Thyroid gland (tissue), 4 donors: ENCODE measurements around the gene CFDP1. TPM values are rescaled to one million over a fixed set of nuclear protein-coding genes. Genes with fewer than 3 reads are reported as not detected.
"Not testable (repeated sequence)": the region's sequence is repeated elsewhere in the genome, so short reads cannot be mapped to it uniquely, and the experiment has no call there.

ENCODE experiments used
- DNase-seq, 2 donors: peaks; one replicate each; pipeline ENCODE4 v3.0.0-alpha.2; 2019
- H3K27ac ChIP-seq, 3 donors: fragments of 200-600 bp; sonication (generic); 1 replicate in 2 of 3; 2 replicates in 1 of 3; pipeline ENCODE4 v1.5.1; 2016 to 2019; ENCODE audit warnings: mild to moderate bottlenecking in 1 of 3, moderate library complexity in 1 of 3
- H3K27me3 ChIP-seq: fragments of 200-600 bp; sonication (generic); one replicate; pipeline ENCODE4 v1.5.1; 2019
- H3K36me3 ChIP-seq, 2 donors: fragments of 200-600 bp; sonication (generic); one replicate each; pipeline ENCODE4 v1.5.1; 2016 to 2019
- H3K4me1 ChIP-seq, 2 donors: fragments of 200-600 bp; sonication (generic); one replicate each; pipeline ENCODE4 v1.5.1; 2017 to 2019
- H3K4me3 ChIP-seq, 3 donors: fragments of 200-600 bp; sonication (generic); replicated peaks in 1 of 3; 1 replicate in 2 of 3; 2 replicates in 1 of 3; pipeline ENCODE4 v1.5.1; 2016; ENCODE audit warnings: mild to moderate bottlenecking in 1 of 3
- H3K9me3 ChIP-seq: fragments of 200-600 bp; sonication (generic); one replicate; pipeline ENCODE4 v1.5.1; 2017
- POLR2A ChIP-seq, 2 donors: fragments of 450-650 bp; IDR thresholded peaks; one replicate each; pipeline ENCODE4 v1.6.1; 2017; ENCODE audit warnings: antibody characterized with exemption in 2 of 2, mild to moderate bottlenecking in 2 of 2, moderate library complexity in 1 of 2
- WGBS, 2 donors: methylation state at CpG; one replicate each; pipeline ENCODE4 v1.1.5; 2017; 5-methylcytosine and 5-hydroxymethylcytosine counted together
- intact Hi-C: fragments of 100-400 bp; cut with DNase I; formaldehyde crosslinking; loops from one replicate; pipeline ENCODE4 v1.15.1; 2023
- total RNA-seq, 4 donors: library from RNA; depleted of rRNA; stranded (reverse); fragments of >200 nt; gene quantifications; one replicate each; pipeline ENCODE4 v1.2.3, GENCODE V29; 2016
- TF ChIP-seq, protein P1 (sequence below), 6 experiments: fragments of 200-600 bp in 3 of 6; fragments of 450-650 bp in 3 of 6; sonication (generic) in 3 of 6; IDR thresholded peaks; one replicate each; pipeline ENCODE4 v1.5.1; 2016 to 2019; ENCODE audit warnings: antibody characterized with exemption in 6 of 6, mild to moderate bottlenecking in 2 of 6, inconsistent platforms in 1 of 6, moderate library complexity in 1 of 6

Gene CFDP1
- total RNA-seq, 4 donors from 2014 or later: 50.5 to 77.9 (median 60.7) TPM

DNA sequence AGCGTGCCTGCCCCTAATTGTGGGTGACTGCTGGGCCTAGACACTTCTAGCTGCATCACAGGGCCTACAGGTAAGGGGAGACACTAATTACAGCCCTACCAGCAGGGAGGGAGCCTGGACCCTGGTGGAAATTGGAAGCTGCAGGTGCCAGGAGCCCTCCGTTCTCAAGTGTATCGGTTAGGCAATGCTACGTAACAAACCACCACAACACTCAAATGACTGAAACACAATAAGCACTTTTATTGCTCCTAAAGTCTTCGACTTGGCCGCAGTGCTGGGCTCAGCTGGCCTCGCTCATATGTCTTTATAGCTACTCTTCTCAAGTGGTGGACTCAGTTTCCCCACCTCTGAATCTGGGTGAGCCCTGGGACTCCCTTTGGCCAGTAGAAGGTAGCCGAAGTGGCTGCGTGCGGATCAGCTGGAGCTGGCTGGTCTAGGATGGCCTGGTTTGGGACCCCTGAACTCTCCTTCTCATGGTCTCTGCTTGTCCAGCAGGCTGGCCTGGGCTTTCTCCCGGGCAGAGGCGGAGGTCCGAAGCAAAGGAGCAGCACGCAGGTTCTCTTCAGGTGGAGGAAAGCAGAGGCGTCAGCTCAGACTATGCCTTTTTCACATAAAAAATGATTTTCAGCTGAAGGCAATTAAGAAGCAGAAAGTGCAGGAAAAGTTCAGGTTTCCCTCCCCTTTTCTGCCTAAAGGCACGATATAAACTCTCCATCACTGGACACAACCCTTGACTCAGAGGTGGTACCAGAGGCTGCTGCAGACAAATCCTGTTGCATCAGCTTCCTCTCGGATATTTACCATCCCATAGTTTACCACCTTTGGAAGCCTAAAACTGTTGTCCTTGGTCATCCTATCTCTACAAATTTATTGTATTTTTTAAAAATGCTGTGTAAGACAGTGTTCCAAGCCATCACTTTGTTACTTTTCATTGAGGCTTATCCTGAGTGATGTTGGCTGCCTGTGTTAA, 39.9 kb upstream of the CFDP1 start:
- TF ChIP-seq, protein P1, sequence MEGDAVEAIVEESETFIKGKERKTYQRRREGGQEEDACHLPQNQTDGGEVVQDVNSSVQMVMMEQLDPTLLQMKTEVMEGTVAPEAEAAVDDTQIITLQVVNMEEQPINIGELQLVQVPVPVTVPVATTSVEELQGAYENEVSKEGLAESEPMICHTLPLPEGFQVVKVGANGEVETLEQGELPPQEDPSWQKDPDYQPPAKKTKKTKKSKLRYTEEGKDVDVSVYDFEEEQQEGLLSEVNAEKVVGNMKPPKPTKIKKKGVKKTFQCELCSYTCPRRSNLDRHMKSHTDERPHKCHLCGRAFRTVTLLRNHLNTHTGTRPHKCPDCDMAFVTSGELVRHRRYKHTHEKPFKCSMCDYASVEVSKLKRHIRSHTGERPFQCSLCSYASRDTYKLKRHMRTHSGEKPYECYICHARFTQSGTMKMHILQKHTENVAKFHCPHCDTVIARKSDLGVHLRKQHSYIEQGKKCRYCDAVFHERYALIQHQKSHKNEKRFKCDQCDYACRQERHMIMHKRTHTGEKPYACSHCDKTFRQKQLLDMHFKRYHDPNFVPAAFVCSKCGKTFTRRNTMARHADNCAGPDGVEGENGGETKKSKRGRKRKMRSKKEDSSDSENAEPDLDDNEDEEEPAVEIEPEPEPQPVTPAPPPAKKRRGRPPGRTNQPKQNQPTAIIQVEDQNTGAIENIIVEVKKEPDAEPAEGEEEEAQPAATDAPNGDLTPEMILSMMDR (IDR thresholded peaks at IDR 0.05): no peak
- no peak for TF ChIP-seq POLR2A (IDR thresholded peaks at IDR 0.05)
- Histone ChIP-seq H3K36me3 (no peaks in the 10 kb centered on the region), H3K27me3 (no peaks in the 10 kb centered on the region), H3K4me1 (peaks cover 0 to 5% of the 10 kb centered on the region in 2 donors), H3K27ac (no peak overlapping the region), H3K4me3 (no peak overlapping the region), H3K9me3 (no peaks in the 10 kb centered on the region)
- DNase-seq: no peak
- intact Hi-C loops: loop anchor here (5.0 to 10.0 kb wide), 2 partner anchors 82 to 289 kb away; partner anchors contain the start of gene TMEM231
- WGBS, 2 donors: 94% methylated on average over 17 of the region's 17 CpGs

GRCh38 chr16:75471723-75472633, 38.7 kb upstream of the CFDP1 start:
- intact Hi-C loops: loop anchor here (5.0 to 10.0 kb wide), 2 partner anchors 83 to 290 kb away; partner anchors contain the start of gene TMEM231
- Histone ChIP-seq H3K27ac (no peak overlapping the region), H3K27me3 (no peaks in the 10 kb centered on the region), H3K4me3 (no peak overlapping the region), H3K9me3 (no peaks in the 10 kb centered on the region), H3K36me3 (no peaks in the 10 kb centered on the region), H3K4me1 (no peaks in the 10 kb centered on the region)
- TF ChIP-seq, protein P1 (IDR thresholded peaks at IDR 0.05): peak; percentile 11 to 85 (median 68)
- no peak for TF ChIP-seq POLR2A (IDR thresholded peaks at IDR 0.05)
- DNase-seq: peak; percentile 61 to 65
- 14 to 16% methylated on average over 9 of the region's 10 CpGs for WGBS, 2 donors

DNA sequence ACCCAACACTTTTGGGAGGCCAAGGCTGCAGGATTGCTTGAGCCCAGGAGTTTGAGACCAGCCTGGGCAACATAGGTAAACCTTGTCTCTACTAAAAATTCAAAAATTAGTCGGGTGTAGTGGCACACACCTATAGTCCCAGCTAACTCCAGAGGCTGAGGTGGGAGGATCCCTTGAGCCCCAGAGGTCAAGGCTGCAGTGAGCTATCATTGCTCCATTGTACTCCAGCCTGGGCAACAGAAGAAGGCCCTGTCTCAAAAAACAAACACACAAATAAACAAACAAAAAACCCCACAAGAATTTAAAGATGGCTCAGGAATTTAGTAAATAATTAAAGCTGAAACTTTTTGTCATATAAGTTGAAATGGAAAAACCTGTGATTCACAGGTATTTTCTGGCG, 33.5 kb upstream of the CFDP1 start:
- 82 to 84% methylated on average over 2 of the region's 2 CpGs for WGBS, 2 donors
- Histone ChIP-seq H3K4me3 (no peak overlapping the region), H3K9me3 (no peaks in the 10 kb centered on the region), H3K27ac (no peak overlapping the region), H3K27me3 (no peaks in the 10 kb centered on the region), H3K36me3 (no peaks in the 10 kb centered on the region), H3K4me1 (peaks cover 6 to 11% of the 10 kb centered on the region in 2 donors)
- no peak for TF ChIP-seq POLR2A (IDR thresholded peaks at IDR 0.05)
- intact Hi-C loops: no loop called here
- no peak for DNase-seq

DNA sequence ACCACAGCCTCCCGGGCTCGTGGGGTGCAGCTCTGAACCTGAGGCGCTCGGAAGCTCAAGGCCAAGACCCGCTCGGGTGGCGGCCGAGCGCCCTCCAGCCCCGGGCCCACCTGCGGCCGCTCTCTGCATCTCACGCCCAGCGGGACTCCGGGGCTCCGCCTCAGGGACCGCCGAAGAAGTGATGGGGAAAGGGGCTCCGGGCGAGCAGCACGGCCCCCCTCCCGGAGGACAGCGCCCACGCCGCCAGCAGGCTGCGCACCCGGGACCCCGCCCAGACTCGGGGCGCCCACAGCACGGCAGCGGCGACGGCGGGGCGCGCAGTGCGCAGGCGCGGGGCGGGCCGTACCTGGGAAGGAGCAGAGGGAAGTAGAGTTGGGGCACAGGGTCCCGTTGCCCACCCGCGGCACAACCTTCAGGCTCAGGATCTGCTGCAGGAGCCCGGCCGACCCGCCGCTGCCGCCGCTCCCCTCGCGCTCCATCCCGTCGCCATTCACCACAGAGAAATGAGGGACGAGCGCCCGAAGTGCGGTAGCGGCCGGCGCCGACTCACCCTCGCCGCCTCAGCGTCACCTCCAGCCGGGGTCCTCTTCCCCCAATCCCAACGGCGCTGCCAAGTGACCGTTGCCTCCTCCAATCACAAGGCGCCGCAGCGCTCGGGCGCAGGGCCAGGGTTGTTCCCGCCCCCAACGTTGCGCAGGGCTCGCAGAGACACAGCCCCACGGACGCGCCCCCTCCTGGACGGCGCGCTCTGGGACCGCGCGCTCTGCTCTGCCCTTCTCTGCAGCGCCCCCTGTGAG, 31.0 kb upstream of the CFDP1 start, which contains the start of gene TMEM170A:
TSS of gene TMEM170A (minus strand) at position 568 of the 797 bp plus-strand sequence. CDS start at position 479, 89 bp downstream.
- Histone ChIP-seq H3K27ac (peak within 1 kb of the TSS; percentile 82 to 95 (median 86)), H3K27me3 (no peaks in the 10 kb centered on the region), H3K9me3 (no peaks in the 10 kb centered on the region), H3K36me3 (no peaks in the 10 kb centered on the region), H3K4me1 (peaks cover 6 to 16% of the 10 kb centered on the region in 2 donors), H3K4me3 (peak within 1 kb of the TSS; percentile 64 to 89 (median 84))
- intact Hi-C loops: loop anchor here (2.0 kb wide), 1 partner anchor 32 kb away; the partner anchor contains the start of gene CFDP1
- DNase-seq: peak; percentile 99 to 100
- TF ChIP-seq POLR2A (IDR thresholded peaks at IDR 0.05): peak; percentile 21 to 94
- TF ChIP-seq, protein P1 (IDR thresholded peaks at IDR 0.05): peak; percentile 99 to 100 (median 100)
- WGBS, 2 donors: 0% methylated on average over 9 to 21 of the region's 89 CpGs

DNA sequence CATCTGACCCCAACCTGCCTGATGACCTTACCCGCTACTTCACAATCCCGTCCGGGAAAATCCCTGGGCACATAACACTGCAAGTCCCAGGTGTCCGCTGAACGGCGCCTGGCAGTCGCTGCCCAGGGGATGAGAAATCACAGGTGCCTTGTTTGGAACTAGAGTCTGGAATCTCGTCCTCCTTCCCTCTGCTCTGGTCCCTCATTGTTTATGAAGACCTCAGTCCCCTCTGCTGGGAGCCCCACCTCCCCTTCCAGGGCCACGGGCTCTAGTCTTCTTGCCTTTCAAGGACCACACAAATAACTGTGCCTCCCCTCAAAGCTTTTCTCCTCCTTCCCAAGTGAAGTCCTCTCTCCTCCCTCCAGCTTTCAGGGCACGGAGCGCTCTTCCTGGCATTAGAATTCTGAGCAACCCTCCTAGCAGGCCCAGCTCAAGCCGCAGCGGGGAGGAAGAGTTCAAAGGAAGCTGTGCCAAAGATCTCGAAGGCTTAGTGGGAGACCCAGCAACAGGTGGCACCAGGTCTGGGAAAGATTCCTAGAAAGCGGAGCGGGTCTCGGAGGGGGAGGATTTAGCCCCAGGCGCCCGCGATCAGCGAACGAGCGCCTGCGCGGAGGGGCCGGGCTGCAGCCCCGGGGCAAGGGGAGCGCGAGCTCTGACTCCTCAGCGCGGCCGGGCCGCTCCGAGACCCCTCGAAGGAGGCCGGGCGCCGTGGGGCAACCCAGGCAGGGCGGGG, 30.3 kb upstream of the CFDP1 start:
- H3K9me3 ChIP-seq, H3K27me3 ChIP-seq, H3K36me3 ChIP-seq: not testable (repeated sequence)
- intact Hi-C loops: loop anchor here (2.0 kb wide), 1 partner anchor 31 kb away; the partner anchor contains the start of gene CFDP1
- peak; percentile 41 to 67 for DNase-seq
- WGBS, 2 donors: 3 to 5% methylated on average over 19 to 24 of the region's 39 CpGs
- Histone ChIP-seq H3K27ac (peak overlapping the region; percentile 82 to 95 (median 86)), H3K4me3 (peak overlapping the region; percentile 64 to 89 (median 84)), H3K4me1 (peaks cover 6 to 16% of the 10 kb centered on the region in 2 donors)
